HUES64 (cell line): Measurements from ENCODE around the gene CAPN15.

Experiments
- H3K27ac ChIP-seq: 2 replicates; pipeline ENCODE4 v1.7.0; 2013; ENCODE audit warnings: low read depth, low read length, inconsistent platforms
- H3K27me3 ChIP-seq: 2 replicates; pipeline ENCODE4 v1.6.1; 2013; ENCODE audit warnings: mild to moderate bottlenecking, low read length; ENCODE audit not compliant: insufficient read depth
- H3K36me3 ChIP-seq: 2 replicates; pipeline ENCODE4 v1.6.1; 2013; ENCODE audit warnings: mild to moderate bottlenecking, low read length; ENCODE audit not compliant: insufficient read depth
- H3K4me1 ChIP-seq: 2 replicates; pipeline ENCODE4 v1.6.1; 2013; ENCODE audit warnings: mild to moderate bottlenecking, low read length, moderate library complexity; ENCODE audit not compliant: insufficient read depth
- H3K4me3 ChIP-seq: 2 replicates; pipeline ENCODE4 v1.5.1; 2013; ENCODE audit warnings: mild to moderate bottlenecking, low read length, moderate library complexity
- H3K9ac ChIP-seq: 2 replicates; pipeline ENCODE4 v1.6.1; 2013; ENCODE audit warnings: mild to moderate bottlenecking, low read depth, low read length
- H3K9me3 ChIP-seq: 2 replicates; pipeline ENCODE4 v1.6.1; 2013; ENCODE audit warnings: low read depth, low read length; ENCODE audit not compliant: insufficient read depth
- WGBS: fragments of 150-250, 120-280 bp; methylation state at CpG from one replicate; pipeline ENCODE4 v1.1.7; 2013; ENCODE audit warnings: missing lambda C conversion rate; 5-methylcytosine and 5-hydroxymethylcytosine counted together

Gene CAPN15

GRCh38 chr16:566475-567372, 39.2 kb downstream of the CAPN15 start, which contains the start of gene NHLRC4:
Gene NHLRC4, plus strand, starts transcription at chr16:567005. Its CDS starts 1,043 bp downstream, at chr16:568048.
- no peak within 1 kb of the TSS for H3K4me3 ChIP-seq
- 0 out of 2 replicates have a peak within 1 kb of the TSS, but pooled peaks have one; percentile 30 for H3K27ac ChIP-seq
- H3K27me3 ChIP-seq, result peaks cover 8% of the 10 kb centered on the region
- peaks cover 1% of the 10 kb centered on the region; the same call in 1 of the 2 replicates for H3K36me3 ChIP-seq
- H3K9ac ChIP-seq, result peak within 1 kb of the TSS; percentile 31; the same call in 1 of the 2 replicates
- H3K4me1 ChIP-seq, result peaks cover 20% of the 10 kb centered on the region
- 52% methylated on average over 26 of the region's 26 CpGs for WGBS
- no peaks in the 10 kb centered on the region for H3K9me3 ChIP-seq

- no peaks in the 10 kb centered on the region for H3K9me3 ChIP-seq
- peaks cover 20% of the 10 kb centered on the region for H3K4me1 ChIP-seq
- H3K36me3 ChIP-seq, result peaks cover 5% of the 10 kb centered on the region; the same call in 1 of the 2 replicates
- 0 out of 2 replicates have a peak overlapping the region, but pooled peaks have one; percentile 30 for H3K27ac ChIP-seq
- H3K27me3 ChIP-seq, result no peaks in the 10 kb centered on the region
- H3K4me3 ChIP-seq, result no peak overlapping the region
- WGBS, result 95% methylated on average over 35 of the region's 35 CpGs
- peak overlapping the region; percentile 31; the same call in 1 of the 2 replicates for H3K9ac ChIP-seq
These were observed 40.1 kb downstream of the CAPN15 start for GRCh38 chr16:567373-568256.

- Histone ChIP-seq H3K4me3 (peak overlapping the region; percentile 92), H3K9me3 (no peaks in the 10 kb centered on the region), H3K36me3 (peaks cover 5% of the 10 kb centered on the region; the same call in 1 of the 2 replicates), H3K4me1 (peaks cover 20% of the 10 kb centered on the region), H3K9ac (peak overlapping the region; percentile 82; the same call in 1 of the 2 replicates), H3K27me3 (no peaks in the 10 kb centered on the region), H3K27ac (no peak overlapping the region)
- WGBS, result 75% methylated on average over 11 of the region's 11 CpGs
These were observed 41.1 kb downstream of the CAPN15 start for GRCh38 chr16:568401-569258.

GRCh38 chr16:569445-570254, 42.1 kb downstream of the CAPN15 start, which contains the start of gene PIGQ:
Gene PIGQ, plus strand, starts transcription at chr16:569968. Its CDS starts 4,107 bp downstream, at chr16:574075.
- H3K9ac ChIP-seq, result peak within 1 kb of the TSS; percentile 85
- peak within 1 kb of the TSS; percentile 92 for H3K4me3 ChIP-seq
- peaks cover 20% of the 10 kb centered on the region for H3K4me1 ChIP-seq
- H3K27me3 ChIP-seq, result no peaks in the 10 kb centered on the region
- no peaks in the 10 kb centered on the region for H3K9me3 ChIP-seq
- 1% methylated on average over 87 of the region's 87 CpGs for WGBS
- peaks cover 9% of the 10 kb centered on the region for H3K36me3 ChIP-seq
- peak within 1 kb of the TSS; percentile 79 for H3K27ac ChIP-seq

- Histone ChIP-seq H3K27me3 (no peaks in the 10 kb centered on the region), H3K4me1 (peaks cover 6% of the 10 kb centered on the region; the same call in 1 of the 2 replicates), H3K9me3 (no peaks in the 10 kb centered on the region), H3K27ac (no peak overlapping the region), H3K36me3 (peaks cover 23% of the 10 kb centered on the region), H3K4me3 (no peak overlapping the region), H3K9ac (no peak overlapping the region)
- 86% methylated on average over 27 of the region's 27 CpGs for WGBS
These were observed 45.5 kb downstream of the CAPN15 start for GRCh38 chr16:572865-573650.

- Histone ChIP-seq H3K4me3 (no peak overlapping the region), H3K27me3 (no peaks in the 10 kb centered on the region), H3K9me3 (no peaks in the 10 kb centered on the region), H3K27ac (no peak overlapping the region), H3K4me1 (0 out of 2 replicates have a peak, but pooled peaks cover 2% of the 10 kb centered on the region), H3K36me3 (peaks cover 23% of the 10 kb centered on the region), H3K9ac (no peak overlapping the region)
- 96% methylated on average over 46 of the region's 46 CpGs for WGBS
These were observed 46.7 kb downstream of the CAPN15 start for GRCh38 chr16:574021-574760.

GRCh38 chr16:575354-576196, 48.1 kb downstream of the CAPN15 start:
- Histone ChIP-seq H3K4me1 (no peaks in the 10 kb centered on the region), H3K4me3 (no peak overlapping the region), H3K9me3 (no peaks in the 10 kb centered on the region), H3K9ac (no peak overlapping the region), H3K36me3 (peaks cover 23% of the 10 kb centered on the region), H3K27ac (no peak overlapping the region), H3K27me3 (no peaks in the 10 kb centered on the region)
- 93% methylated on average over 36 of the region's 36 CpGs for WGBS

GRCh38 chr16:576197-576822, 48.8 kb downstream of the CAPN15 start:
- 93% methylated on average over 21 of the region's 21 CpGs for WGBS
- no peak overlapping the region for H3K4me3 ChIP-seq
- H3K36me3 ChIP-seq, result peaks cover 23% of the 10 kb centered on the region
- no peaks in the 10 kb centered on the region for H3K27me3 ChIP-seq
- H3K9ac ChIP-seq, result no peak overlapping the region
- H3K27ac ChIP-seq, result no peak overlapping the region
- H3K4me1 ChIP-seq, result no peaks in the 10 kb centered on the region
- H3K9me3 ChIP-seq, result no peaks in the 10 kb centered on the region
